GM19452 (cell line): Measurements from ENCODE around the gene PROB1.
"Not testable (repeated sequence)": the region's sequence is repeated elsewhere in the genome, so short reads cannot be mapped to it uniquely, and the experiment has no call there.

Experiments used
- ATAC-seq: cut with Tn5 transposase; IDR thresholded peaks from one replicate; pipeline ENCODE4 v1.9.1; 2021; ENCODE audit not compliant: unreplicated experiment

The PROB1 gene

DNA sequence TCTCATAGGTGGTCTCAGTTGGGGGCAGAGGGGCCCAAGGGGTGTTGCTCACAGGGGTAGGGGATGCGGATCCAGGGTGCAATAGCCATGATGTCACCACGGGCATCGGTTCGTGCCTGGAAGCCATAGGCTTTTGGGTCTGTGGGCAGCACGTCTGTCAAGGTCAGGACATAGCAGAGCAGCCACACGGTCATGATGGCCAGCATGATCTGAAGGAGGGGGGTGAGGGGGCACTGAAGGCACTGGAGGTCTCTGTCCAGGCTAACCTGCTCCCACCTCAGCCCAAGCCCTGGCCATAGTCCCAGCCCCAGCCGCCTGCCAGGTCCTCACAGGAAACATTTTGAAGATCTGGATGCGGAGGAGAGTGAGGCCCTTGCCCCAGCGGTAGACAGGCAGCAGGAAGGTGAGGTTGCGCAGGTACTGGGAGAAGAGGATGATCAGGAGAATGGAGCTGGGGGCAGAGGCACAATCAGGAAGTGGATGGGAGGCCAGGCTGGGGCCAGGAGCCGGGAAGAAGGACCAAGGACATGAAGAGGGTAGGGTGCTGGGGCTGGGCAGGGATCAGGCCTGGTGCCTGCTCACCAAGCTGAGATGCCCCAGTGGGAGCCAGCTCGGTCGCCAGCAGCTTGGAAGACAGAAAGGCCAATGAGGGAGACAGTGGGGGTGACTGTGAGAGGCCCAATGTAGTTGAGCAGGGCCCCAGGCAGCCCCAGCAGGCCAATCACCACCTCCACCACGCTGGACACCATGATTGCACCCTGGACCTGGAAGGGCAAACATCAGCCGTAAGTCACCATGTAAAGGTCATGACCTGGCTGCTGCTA lies 15.1 kb downstream of the PROB1 start:
- no peak for ATAC-seq

DNA sequence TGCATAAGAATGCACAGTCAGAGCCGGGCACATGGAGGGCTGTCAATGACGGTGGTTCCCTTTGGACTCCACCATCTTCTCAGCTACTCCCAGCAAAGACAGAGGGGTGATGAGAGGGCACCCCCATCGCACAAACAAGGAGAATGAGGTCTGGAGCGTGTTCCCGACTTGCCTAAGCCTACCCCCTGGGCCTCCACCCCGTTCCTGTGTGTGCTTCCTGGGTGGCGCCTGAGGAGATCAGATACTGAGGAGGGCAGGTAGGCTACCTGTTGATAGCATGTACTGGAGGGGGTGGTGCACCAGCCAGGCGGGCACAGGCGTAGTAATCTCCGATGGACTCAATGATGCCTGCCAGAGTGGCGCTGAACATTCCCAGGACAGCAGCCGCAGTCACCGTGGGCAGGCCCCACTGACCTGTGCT lies 16.0 kb downstream of the PROB1 start:
- no peak for ATAC-seq

DNA sequence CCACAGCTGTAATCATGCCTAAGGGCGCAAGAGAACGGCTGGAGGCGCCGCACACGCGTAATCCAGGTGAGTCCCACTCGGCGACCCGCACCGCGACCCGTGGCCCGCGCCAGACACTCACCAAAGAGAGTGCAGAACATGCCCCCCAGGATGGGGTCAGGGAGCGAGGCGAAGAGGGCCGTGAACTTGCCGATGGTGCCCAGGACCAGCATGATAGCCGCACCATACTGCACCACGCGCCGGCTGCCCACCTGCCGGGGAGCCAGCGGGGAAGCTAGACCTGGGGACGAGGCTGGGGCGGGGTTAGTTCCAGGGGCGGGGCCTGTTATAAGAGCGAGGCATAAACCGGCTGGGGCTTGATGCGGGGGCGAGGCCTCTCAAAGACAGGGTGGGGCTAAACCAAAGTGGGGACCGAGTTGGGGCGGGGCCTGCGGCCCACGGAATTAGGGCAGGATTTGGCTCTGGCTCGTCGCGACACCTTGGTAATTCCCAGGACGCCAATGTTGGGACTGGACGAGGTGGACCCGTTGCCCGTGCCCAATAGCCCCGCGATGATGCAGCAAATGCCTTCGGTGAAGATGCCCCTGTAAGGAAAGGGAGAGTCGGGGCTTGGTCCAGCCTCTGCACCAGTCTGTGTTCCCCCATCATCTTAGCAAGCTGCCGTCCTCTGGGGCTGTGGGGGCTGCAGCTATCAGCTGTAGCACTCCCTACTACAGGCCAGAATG lies 16.6 kb downstream of the PROB1 start:
- no peak for ATAC-seq

DNA sequence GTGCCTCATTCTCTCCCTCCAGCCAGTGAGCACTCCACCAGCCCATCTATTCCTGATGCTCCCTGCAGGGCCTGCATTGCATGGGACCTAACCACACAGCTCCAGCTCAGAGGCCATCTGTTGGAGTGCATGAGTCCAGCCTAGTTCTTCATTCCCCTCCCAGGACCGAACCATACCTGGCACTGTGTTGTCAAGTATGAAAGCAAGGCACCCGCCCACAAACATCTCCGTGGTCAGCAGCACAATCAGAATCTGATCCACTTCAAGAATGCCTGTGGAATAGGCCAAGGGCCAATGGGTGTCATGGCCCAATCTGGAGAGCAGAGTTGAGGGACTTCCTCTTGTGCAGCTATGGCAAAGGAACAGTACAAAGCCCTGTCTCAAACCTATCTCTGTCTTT lies 17.7 kb downstream of the PROB1 start:
- no peak for ATAC-seq

DNA sequence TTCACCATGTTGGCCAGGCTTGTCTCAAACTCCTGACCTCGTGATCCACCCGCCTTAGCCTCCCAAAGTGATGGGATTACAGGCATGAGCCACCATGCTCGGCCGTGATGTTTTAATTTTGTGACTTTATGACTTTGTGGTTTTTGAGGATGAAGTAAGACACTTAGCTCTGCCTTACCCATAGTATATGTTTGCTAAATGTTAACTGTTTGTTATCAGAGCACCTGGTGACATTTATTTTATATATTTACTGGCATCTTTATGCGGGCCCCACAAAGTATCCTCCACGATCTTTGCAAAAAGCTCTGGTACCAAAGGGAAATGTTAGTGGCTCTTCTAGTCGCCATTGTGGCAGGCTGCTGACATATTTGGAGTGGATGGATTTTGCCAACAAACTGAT lies 18.5 kb downstream of the PROB1 start:
- no peak for ATAC-seq

DNA sequence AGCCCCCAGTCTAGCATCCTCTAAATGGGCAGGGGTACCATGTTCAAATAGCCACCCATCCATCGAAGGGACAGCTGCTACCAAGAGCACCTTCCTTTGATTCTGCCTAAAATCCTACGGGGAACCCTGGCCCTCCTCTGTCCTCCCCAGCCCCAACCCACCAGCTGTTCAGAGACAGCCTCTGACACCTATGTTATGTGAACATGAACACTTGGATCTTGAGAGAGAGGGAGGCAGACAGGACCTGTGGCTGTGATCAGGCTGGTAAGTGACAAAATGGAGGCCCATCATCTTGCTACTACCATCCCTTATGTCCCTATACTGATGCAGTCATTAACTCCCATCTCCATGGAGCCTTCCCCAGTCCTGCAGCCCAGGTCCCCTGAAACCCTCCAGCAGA lies 20.0 kb downstream of the PROB1 start:
- ATAC-seq, result no peak

DNA sequence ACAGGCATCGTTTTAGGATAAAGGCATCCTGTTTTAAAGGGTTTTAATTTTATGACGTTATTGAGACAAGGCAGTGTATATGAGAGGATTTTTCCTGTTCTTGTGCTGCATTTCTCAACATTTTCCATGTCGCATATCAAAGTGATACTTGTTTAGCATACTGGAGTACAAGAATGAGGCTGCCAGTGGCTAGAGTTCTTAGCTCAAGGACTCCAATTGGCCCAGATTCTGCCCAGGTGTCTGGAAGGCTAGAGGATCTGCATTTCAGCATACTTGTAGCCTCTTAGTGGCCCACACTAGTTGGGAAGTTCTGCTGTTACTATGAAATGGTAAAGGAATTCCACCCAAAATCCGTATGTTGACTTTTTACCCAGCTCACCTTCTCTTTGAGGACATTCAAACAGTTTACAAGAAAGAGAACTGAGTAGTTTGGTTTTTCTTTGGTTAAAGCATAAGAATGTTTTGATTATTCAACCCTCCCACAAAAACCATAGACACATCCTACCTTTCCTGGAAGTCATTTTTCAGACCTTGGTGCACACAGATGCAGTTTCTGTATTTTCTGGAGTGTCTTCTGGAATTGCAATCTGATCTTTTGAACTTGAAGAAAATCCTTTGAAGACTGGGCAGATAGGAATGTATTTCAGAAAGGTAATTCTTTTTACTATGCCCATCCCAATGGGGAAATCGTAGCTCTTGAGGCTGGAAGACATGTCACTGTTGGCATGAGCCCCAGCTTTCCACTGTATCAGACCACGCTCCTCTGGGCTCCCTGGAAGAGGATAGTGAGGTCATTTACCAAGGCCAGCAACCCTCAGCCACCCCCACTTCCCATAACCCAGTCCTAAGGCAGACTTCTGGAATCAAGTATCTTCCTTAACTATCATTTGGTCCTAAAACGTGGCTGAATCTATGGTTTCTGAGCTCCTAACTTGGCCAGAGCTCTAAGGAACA lies 23.1 kb downstream of the PROB1 start:
- ATAC-seq, result no peak

DNA sequence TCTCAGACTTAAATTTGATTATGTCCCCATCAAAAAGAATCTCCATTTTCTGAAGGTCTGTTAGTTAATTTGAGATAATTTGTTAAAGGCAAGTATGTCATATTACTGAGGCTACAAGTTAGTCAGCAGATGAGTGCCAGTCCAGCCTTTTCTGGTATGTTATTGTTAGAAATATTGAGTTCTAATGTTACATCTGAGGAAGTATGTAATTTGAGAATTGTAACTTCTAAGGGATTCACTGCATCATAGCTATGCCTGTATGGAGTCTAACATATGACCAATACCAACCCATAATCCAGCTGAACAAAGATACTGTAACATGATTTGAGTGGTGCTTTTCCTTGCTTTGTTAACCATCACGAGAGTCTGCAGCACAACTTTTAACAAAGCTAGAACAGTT lies 25.7 kb downstream of the PROB1 start:
- no peak for ATAC-seq

DNA sequence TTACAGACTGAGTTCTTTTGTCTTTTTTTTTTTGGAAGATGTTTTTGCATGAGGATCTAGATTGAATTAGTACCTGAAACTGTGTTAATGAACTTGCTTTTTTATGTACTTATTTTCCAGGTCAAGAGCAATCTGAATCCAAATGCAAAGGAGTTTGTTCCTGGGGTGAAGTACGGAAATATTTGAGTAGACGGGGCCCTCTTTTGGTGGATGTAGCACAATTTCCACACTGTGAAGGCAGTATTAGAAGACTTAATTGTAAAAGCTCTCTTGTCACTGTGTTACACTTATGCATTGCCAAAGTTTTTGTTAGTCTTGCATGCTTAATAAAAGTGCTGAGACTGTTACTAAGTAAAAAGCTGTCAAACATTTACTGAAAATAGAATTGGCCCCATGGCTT lies 26.3 kb downstream of the PROB1 start:
- ATAC-seq, result no peak

DNA sequence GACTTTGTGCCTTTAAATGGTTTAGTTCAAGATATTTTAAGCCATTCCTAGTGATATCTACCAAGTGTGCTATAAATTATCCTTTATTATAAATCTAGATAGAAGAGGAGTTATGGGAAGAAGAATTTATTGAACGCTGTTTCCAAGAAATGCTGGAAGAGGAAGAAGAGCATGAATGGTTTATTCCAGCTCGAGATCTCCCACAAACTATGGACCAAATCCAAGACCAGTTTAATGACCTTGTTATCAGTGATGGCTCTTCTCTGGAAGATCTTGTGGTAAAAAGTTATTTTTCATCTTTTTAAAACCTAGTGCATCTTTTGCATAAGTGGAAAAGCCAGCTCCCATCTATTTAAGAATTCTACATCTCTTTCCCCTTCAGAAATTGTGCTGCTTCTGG lies 30.4 kb downstream of the PROB1 start:
- no peak for ATAC-seq

DNA sequence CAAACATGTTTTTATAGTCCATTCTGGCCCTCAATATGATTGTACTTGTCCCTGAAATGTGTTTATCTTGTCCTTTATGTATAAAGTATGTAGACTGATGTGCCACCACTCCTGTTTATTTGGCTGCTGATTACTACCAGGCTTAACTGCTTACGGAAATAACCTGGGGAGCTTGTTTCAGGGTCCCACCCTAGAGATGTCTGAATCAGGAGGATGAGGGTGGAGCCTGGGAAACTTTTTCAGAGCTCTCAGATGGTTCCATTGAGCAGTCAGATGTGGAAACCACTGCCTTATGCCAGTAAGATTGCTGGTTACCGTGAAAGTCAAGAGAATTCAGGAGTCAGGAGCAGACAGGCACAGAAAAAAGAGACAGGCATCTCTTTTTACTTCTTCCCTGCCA lies 31.0 kb downstream of the PROB1 start:
- no peak for ATAC-seq

DNA sequence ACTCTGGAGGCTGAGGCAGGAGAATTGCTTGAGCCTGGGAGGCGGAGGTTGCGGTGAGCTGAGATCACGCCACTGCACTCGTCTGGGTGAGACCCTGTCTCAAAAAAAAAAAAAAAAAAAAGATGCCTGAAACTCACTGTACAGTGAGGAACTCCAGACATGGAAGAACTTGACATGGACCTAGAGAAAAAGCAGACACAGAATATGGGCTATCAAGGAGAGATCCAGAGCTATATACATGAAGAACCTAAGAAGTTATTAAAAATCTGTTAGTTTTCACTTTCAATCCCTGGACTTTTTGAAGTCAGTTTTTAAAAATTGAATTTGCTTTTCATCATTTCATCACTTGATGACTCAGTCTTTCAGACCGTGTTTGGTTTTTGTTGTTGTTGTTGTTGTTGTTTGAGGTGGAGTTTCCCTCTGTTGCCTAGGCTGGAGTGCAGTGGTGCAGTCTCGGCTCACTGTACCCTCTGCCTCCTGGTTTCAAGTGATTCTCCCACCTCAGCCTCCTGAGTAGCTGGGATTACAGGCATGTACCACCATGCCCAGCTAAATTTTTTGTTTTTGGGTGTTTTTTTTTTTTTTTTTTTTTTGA lies 33.0 kb downstream of the PROB1 start:
- no peak for ATAC-seq

DNA sequence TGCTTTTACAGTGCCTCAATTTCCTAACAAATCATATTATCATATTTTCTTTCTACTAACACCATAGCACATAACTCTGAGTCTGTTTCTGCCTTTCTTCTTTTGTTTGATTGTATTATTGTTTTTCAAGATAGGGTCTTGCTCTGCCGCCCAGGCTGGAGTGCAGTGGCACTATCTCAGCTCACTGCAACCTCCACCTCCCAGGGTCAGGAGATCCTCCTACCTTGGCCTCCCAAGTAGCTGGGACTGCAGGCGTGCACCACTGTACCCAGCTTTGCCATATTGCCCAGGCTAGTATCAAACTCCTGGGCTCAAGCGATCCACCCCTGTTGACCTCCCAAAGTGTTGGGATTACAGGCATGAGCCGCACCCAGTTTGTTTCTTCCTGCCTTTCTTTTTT lies 34.5 kb downstream of the PROB1 start:
- no peak for ATAC-seq

DNA sequence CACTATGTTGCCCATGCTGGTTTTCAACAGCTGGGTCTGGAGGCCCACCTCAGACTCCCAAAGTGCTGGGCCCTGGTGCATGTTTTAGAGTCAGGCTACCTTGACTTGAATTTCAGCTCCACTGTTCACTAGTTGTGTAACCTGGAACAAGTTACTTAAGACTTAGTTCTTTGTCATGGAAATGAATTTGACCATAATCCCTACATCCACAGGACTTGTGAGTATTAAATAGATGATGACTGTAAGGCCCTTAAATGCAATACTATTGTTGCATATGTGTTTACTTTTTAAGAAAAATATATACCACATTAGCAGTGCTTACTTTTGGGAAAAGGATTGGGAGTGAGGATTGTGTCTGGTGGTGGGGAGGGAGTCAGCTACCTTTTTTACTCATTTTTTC lies 36.8 kb downstream of the PROB1 start:
- no peak for ATAC-seq

DNA sequence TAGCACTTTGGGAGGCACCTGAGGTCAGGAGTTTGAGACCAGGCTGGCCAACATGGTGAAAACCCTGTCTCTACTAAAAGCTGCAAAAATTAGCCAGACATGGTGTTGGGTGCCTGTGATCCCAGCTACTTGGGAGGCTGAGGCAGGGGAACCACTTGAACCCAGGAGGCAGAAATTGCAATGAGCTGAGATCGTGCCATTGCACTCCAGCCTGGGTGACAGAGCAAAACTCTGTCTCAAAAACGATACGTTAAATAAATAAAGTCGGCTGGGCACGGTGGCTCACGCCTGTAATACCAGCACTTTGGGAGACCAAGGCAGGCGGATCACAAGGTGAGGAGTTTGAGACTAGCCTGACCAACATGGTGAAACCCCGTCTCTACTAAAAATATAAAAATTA lies 39.0 kb downstream of the PROB1 start:
- ATAC-seq, result not testable (repeated sequence)

DNA sequence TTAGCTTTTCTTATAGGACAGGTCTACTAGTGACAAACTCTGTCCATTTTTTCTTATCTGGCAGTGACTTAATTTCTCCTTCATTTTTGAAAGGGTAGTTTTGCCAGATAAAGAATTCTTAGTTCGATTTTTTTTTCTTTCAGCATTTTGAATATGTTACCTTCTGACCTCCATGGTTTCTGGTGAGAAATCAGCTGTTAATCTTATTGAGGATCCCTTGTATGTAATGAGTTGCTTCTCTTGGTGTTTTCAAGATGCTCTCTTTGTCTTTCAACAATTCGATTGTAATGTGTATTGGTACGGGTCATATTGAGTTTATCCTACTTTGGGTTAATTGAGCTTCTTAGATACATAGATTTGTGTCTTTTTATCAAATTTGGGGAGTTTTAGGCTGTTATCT lies 40.7 kb downstream of the PROB1 start:
- no peak for ATAC-seq

DNA sequence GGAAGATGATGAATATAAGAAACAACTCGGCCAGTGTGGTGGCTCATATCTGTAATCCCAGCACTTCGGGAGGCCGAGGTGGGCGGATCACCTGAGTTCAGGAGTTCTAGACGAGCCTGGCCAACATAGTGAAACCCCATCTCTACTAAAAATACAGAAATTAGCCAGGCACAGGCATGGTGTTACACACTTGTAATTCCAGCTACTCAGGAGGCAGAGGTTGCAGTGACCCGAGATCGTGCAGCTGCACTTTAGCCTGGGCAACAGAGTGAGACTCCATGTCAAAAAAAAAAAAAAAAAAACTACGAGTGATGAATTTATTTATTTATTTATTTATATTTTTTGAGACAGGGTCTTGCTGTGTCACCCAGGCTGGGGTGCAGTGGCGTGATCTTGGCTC lies 47.0 kb downstream of the PROB1 start:
- not testable (repeated sequence) for ATAC-seq

DNA sequence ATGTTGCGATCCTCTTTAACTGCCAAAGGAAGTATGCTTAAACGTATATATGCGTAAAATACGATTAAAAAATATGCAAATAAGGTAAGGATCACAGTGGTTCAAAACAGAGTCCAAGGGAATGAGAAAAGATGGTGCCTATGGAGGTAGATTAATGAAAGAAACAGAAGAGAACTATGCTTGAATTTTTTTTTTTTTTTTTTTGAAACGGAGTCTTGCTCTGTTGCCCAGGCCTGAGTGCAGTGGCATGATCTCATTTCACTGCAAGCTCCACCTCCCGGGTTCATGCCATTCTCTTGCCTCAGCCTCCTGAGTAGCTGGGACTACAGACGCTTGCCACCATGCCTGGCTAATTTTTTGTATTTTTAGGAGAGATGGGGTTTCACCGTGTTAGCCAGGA lies 49.5 kb downstream of the PROB1 start:
- ATAC-seq, result not testable (repeated sequence)

DNA sequence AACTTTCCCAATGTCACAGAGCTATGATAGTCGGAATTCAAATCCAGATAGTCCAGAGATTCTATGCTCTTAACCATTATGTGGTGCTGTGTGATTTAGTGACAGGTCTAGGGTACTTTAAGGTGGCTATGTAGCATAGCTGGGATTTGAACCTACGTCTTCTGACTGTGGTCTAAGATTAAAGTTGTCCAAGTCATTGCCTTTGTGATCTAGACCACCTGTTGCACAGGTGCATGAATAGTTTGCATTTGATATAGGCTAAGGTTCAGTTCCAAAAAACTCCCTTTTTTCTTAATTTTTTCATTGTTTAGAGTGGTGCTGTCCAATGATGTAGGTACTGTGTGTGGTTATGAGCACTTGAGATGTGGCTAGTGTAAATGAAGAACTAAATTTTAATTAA lies 50.7 kb downstream of the PROB1 start:
- ATAC-seq, result no peak

DNA sequence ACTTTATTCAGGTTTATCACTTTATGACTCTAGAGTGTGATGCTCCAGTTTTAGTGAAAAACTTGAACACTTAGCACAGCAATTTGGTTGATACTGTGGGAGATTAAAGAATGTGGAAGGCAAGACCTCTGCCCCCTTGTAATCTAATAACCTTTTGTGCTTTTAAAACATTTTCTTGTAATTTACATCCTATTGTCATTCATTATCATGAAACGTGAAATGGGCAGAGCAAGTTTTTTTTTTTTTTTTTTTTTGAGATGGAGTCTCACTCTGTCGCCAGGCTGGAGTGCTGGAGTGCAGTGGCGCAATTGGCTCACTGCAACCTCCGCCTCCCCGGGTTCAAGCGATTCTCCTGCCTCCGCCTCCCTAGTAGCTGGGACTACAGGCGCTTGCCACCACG lies 51.4 kb downstream of the PROB1 start:
- ATAC-seq, result no peak

DNA sequence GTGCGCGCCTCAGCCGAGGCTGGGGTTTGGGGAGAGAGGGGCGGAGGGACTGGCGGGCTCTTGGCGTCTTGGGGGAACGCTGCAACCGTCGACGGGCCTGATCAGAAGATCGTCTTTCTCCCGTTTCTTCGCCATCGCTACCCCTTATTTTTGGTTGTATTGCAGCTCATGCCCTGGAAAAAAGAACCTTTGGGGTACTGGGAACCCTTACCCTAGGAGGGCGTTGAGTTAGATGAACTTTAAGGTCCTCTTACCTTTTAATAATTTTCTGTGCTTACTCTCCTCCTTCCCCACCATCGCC lies 52.5 kb downstream of the PROB1 start:
- peak; percentile 42 for ATAC-seq
